Measurements from ENCODE around the gene RARG.

The RARG gene

DNA sequence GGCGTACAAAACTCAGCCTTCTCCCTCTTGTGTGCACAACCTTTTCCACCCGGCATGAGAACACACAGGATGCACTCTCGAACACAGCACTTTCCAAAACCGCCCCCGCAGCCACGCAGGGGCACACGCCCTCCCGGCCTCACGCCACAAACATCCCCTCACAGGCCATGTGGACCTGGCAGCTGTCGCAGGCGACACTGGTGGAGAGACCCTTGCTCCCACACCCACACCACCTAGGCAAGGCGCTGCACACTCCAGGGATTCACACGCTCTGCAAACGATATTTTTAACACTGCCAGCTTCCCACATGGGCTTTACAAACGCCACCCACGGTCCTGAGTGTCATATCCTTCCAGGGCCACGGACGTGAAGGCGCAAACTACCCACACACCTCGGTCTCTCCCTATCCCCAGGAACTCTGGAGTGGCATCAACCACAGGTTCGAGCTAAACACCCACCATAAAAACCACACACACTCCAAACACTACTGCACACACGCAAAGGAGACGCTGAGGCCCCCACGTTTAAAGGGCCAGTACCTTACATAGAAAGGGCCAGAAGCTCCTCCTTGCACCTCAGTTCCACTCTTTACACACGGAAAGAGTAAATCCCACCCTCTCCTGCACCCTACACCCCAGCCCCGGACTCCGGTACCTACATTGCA, 12.6 kb downstream of the RARG start:
- peak overlapping the region; percentile 72 for H3K4me3 ChIP-seq (ENCODE audit: low read length)
- DNase-seq (ENCODE audit: low read depth): no peak
- TF ChIP-seq CTCF (conservative IDR thresholded peaks at IDR 0.05; ENCODE audit: low read depth, low read length): no peak

GRCh38 chr12:53218551-53219291, 13.3 kb downstream of the RARG start:
- H3K4me3 ChIP-seq (ENCODE audit: low read length): peak overlapping the region; percentile 72
- no peak for DNase-seq (ENCODE audit: low read depth)
- no peak for TF ChIP-seq CTCF (conservative IDR thresholded peaks at IDR 0.05; ENCODE audit: low read depth, low read length)

- no peak for TF ChIP-seq CTCF (conservative IDR thresholded peaks at IDR 0.05; ENCODE audit: low read depth, low read length)
- peak overlapping the region; percentile 16 for H3K4me3 ChIP-seq (ENCODE audit: low read length)
- no peak for DNase-seq (ENCODE audit: low read depth)
These were observed 14.1 kb downstream of the RARG start for GRCh38 chr12:53217931-53218307.

- H3K4me3 ChIP-seq (ENCODE audit: low read length): no peak overlapping the region
- no peak for DNase-seq (ENCODE audit: low read depth)
- TF ChIP-seq CTCF (conservative IDR thresholded peaks at IDR 0.05; ENCODE audit: low read depth, low read length): no peak
These were observed 14.7 kb downstream of the RARG start for GRCh38 chr12:53217051-53217930.

- no peak for TF ChIP-seq CTCF (conservative IDR thresholded peaks at IDR 0.05; ENCODE audit: low read depth, low read length)
- DNase-seq (ENCODE audit: low read depth): no peak
- H3K4me3 ChIP-seq (ENCODE audit: low read length): no peak overlapping the region
These were observed 16.5 kb downstream of the RARG start for GRCh38 chr12:53215497-53215896.

DNA sequence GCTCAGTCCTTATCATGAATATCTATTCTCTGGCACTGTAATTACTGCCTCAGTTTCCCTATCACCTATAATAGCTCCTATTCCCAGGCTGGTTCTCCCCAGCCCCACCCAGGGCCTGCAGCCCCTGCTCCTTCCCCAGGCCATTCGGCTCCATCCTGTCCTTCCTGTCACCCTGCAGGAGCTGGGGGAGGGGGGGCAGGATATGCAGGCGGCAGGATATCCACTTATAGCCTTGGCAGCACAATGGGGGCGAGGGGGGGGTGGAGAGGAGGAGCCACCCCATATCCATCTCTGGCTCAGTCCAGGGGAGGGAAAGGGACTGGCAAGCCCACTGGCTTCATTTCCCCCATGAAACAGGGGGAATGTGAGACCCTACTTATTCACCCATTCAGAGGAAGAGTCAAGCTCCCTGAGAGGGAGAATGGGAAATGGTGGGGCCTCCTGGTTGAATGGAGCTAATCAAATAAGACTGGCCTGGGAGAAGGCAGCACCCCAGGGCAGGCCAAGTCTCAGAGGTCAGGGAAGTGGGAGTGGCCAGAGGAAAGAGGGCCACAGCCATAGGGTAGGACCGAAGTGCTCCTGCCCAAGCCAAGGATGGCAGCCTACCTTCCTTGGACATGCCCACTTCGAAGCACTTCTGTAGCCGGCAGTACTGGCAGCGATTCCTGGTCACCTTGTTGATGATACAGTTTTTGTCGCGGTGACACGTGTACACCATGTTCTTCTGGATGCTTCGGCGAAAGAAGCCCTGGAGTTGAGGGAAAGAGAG, 17.1 kb downstream of the RARG start:
- no peak for DNase-seq (ENCODE audit: low read depth)
- H3K4me3 ChIP-seq (ENCODE audit: low read length): no peak overlapping the region

More for the DNA sequence above, 17.1 kb downstream of the RARG start:
- TF ChIP-seq CTCF (conservative IDR thresholded peaks at IDR 0.05; ENCODE audit: low read depth, low read length): no peak

Data from retinal pigment epithelial cell (primary cell).